CD4-positive, CD25-positive, alpha-beta regulatory T cell (primary cell): ENCODE measurements around the gene PTPRQ. TPM values are rescaled to one million over a fixed set of nuclear protein-coding genes. Genes with fewer than 3 reads are reported as not detected.
"Not testable (repeated sequence)": the region's sequence is repeated elsewhere in the genome, so short reads cannot be mapped to it uniquely, and the experiment has no call there.

ENCODE experiments used
- ATAC-seq, 2 donors: fragments of 150-1000 bp; cut with Tn5 transposase; one replicate each; pipeline ENCODE4 v1.10.0; 2021; ENCODE audit warnings: low read depth in 2 of 2, moderate number of reproducible peaks in 2 of 2, moderate library complexity in 1 of 2
- DNase-seq, 3 donors: peaks; one replicate each; pipeline versions ENCODE4 v3.0.0 to v3.0.0-alpha.2; 2012 to 2022; ENCODE audit warnings: mixed read lengths in 1 of 3
- H3K27ac ChIP-seq: one replicate; pipeline ENCODE4 v1.7.0; 2013; ENCODE audit warnings: mild to moderate bottlenecking, low read length; ENCODE audit not compliant: insufficient read depth, poor library complexity, severe bottlenecking
- H3K27me3 ChIP-seq: one replicate; pipeline ENCODE4 v1.7.0; 2013; ENCODE audit warnings: low read length; ENCODE audit not compliant: control insufficient read depth, insufficient read depth
- H3K36me3 ChIP-seq: one replicate; pipeline ENCODE4 v1.7.0; 2013; ENCODE audit warnings: mild to moderate bottlenecking, low read length, moderate library complexity; ENCODE audit not compliant: control insufficient read depth, insufficient read depth
- H3K4me1 ChIP-seq: 2 replicates; pipeline ENCODE4 v1.7.0; 2013; ENCODE audit warnings: mild to moderate bottlenecking, low read length; ENCODE audit not compliant: insufficient read depth, control insufficient read depth, poor library complexity, severe bottlenecking
- H3K4me3 ChIP-seq: one replicate; pipeline ENCODE4 v1.7.0; 2013; ENCODE audit warnings: low read depth, mild to moderate bottlenecking, low read length, moderate library complexity
- H3K9me3 ChIP-seq, 2 experiments: 1 replicate in 1 of 2; 2 replicates in 1 of 2; pipeline ENCODE4 v1.7.0; 2013; ENCODE audit warnings: low read length in 2 of 2, mild to moderate bottlenecking in 1 of 2, moderate library complexity in 1 of 2; ENCODE audit not compliant: control insufficient read depth in 2 of 2
- H3K27ac Mint-ChIP-seq, 3 donors: one replicate each; pipeline ENCODE4 v1.8.0; 2020 to 2022; ENCODE audit warnings: mild to moderate bottlenecking in 3 of 3, mixed read lengths in 3 of 3, moderate library complexity in 2 of 3
- H3K27me3 Mint-ChIP-seq: one replicate; pipeline ENCODE4 v1.8.0; 2022; ENCODE audit warnings: mild to moderate bottlenecking, mixed read lengths
- H3K36me3 Mint-ChIP-seq: one replicate; pipeline ENCODE4 v1.8.0; 2020; ENCODE audit warnings: mixed read lengths
- H3K4me1 Mint-ChIP-seq, 4 donors: one replicate each; pipeline ENCODE4 v1.8.0; 2020 to 2022; ENCODE audit warnings: mixed read lengths in 4 of 4, mild to moderate bottlenecking in 1 of 4
- H3K4me3 Mint-ChIP-seq, 4 donors: one replicate each; pipeline ENCODE4 v1.8.0; 2020 to 2022; ENCODE audit warnings: mild to moderate bottlenecking in 4 of 4, mixed read lengths in 4 of 4, moderate library complexity in 3 of 4
- H3K9me3 Mint-ChIP-seq, 7 donors: one replicate each; pipeline ENCODE4 v1.8.0; 2020 to 2022; ENCODE audit warnings: mixed read lengths in 7 of 7, mild to moderate bottlenecking in 3 of 7, moderate library complexity in 2 of 7
- polyA plus RNA-seq, 4 donors: library from polyadenylated mRNA; unstranded; fragments of 300-500 nt; fragmentation: Illumina TruSeq; gene quantifications; one replicate each; pipeline ENCODE4 v1.2.3, GENCODE V29; 2021
- total RNA-seq: library from RNA; stranded (reverse); gene quantifications from one replicate; pipeline ENCODE4 v1.2.3, GENCODE V29; 2022

Gene PTPRQ
- total and polyA plus RNA-seq, 5 donors from 2014 or later, result not detected

GRCh38 chr12:80477521-80478145 is 33.6 kb downstream of the PTPRQ start:
- not testable (repeated sequence) for DNase-seq, H3K4me1 Mint-ChIP-seq, H3K27me3 Mint-ChIP-seq, H3K4me1 ChIP-seq, H3K4me3 ChIP-seq, H3K9me3 Mint-ChIP-seq, H3K36me3 ChIP-seq, H3K27me3 ChIP-seq, H3K36me3 Mint-ChIP-seq, H3K27ac Mint-ChIP-seq, H3K4me3 Mint-ChIP-seq, H3K9me3 ChIP-seq, H3K27ac ChIP-seq, ATAC-seq

- Mint-ChIP-seq H3K36me3 (no peaks in the 10 kb centered on the region), H3K27me3 (no peaks in the 10 kb centered on the region)
Observed at GRCh38 chr12:80484746-80485145, 40.7 kb downstream of the PTPRQ start.

GRCh38 chr12:80485222-80485987 is 41.4 kb downstream of the PTPRQ start:
- no peak overlapping the region for H3K27ac Mint-ChIP-seq
- peaks cover 0 to 17% (median 4%) of the 10 kb centered on the region in 7 donors for H3K9me3 Mint-ChIP-seq
- H3K4me1 Mint-ChIP-seq, result no peaks in the 10 kb centered on the region
- no peak for ATAC-seq
- no peak for DNase-seq
- no peaks in the 10 kb centered on the region for H3K36me3 Mint-ChIP-seq
- Histone ChIP-seq H3K4me1 (no peaks in the 10 kb centered on the region), H3K36me3 (no peaks in the 10 kb centered on the region), H3K27ac (no peak overlapping the region), H3K27me3 (no peaks in the 10 kb centered on the region), H3K4me3 (no peak overlapping the region), H3K9me3 (no peaks in the 10 kb centered on the region)
- H3K4me3 Mint-ChIP-seq, result no peak overlapping the region
- no peaks in the 10 kb centered on the region for H3K27me3 Mint-ChIP-seq

More at GRCh38 chr12:80484746-80485145, 40.7 kb downstream of the PTPRQ start:
- ATAC-seq, result no peak
- Histone ChIP-seq H3K4me1 (no peaks in the 10 kb centered on the region), H3K9me3 (no peaks in the 10 kb centered on the region), H3K27me3 (no peaks in the 10 kb centered on the region), H3K36me3 (no peaks in the 10 kb centered on the region), H3K27ac (no peak overlapping the region), H3K4me3 (no peak overlapping the region)
- Mint-ChIP-seq H3K4me3 (no peak overlapping the region), H3K27ac (no peak overlapping the region), H3K9me3 (peaks cover 0 to 17% (median 4%) of the 10 kb centered on the region in 7 donors), H3K4me1 (no peaks in the 10 kb centered on the region)
- DNase-seq, result no peak

- Mint-ChIP-seq H3K9me3 (peaks cover 0 to 14% (median 4%) of the 10 kb centered on the region in 7 donors), H3K4me3 (no peak overlapping the region), H3K27ac (no peak overlapping the region), H3K36me3 (no peaks in the 10 kb centered on the region), H3K4me1 (no peaks in the 10 kb centered on the region), H3K27me3 (no peaks in the 10 kb centered on the region)
- Histone ChIP-seq H3K36me3 (no peaks in the 10 kb centered on the region), H3K4me3 (no peak overlapping the region), H3K9me3 (no peaks in the 10 kb centered on the region), H3K4me1 (no peaks in the 10 kb centered on the region), H3K27ac (no peak overlapping the region), H3K27me3 (no peaks in the 10 kb centered on the region)
- DNase-seq (no peak), ATAC-seq (no peak)
Observed at GRCh38 chr12:80490329-80490728, 46.3 kb downstream of the PTPRQ start.

GRCh38 chr12:80491166-80491565 is 47.1 kb downstream of the PTPRQ start:
- H3K27ac Mint-ChIP-seq, result no peak overlapping the region
- H3K9me3 ChIP-seq, result no peaks in the 10 kb centered on the region
- no peaks in the 10 kb centered on the region for H3K27me3 Mint-ChIP-seq
- H3K4me3 Mint-ChIP-seq, result no peak overlapping the region
- H3K27me3 ChIP-seq, result no peaks in the 10 kb centered on the region
- H3K4me1 ChIP-seq, result no peaks in the 10 kb centered on the region
- H3K9me3 Mint-ChIP-seq, result peaks cover 0 to 11% (median 2%) of the 10 kb centered on the region in 7 donors
- no peaks in the 10 kb centered on the region for H3K4me1 Mint-ChIP-seq
- ATAC-seq (no peak), DNase-seq (no peak)
- no peak overlapping the region for H3K27ac ChIP-seq
- no peaks in the 10 kb centered on the region for H3K36me3 Mint-ChIP-seq
- no peaks in the 10 kb centered on the region for H3K36me3 ChIP-seq
- no peak overlapping the region for H3K4me3 ChIP-seq

- no peaks in the 10 kb centered on the region for H3K9me3 ChIP-seq
- DNase-seq, result no peak
Observed at GRCh38 chr12:80493466-80493865, 49.4 kb downstream of the PTPRQ start.

GRCh38 chr12:80494836-80495235 is 50.8 kb downstream of the PTPRQ start:
- no peaks in the 10 kb centered on the region for H3K4me1 ChIP-seq
- ATAC-seq, result no peak
- H3K27me3 ChIP-seq, result no peaks in the 10 kb centered on the region
- H3K36me3 ChIP-seq, result no peaks in the 10 kb centered on the region
- H3K4me1 Mint-ChIP-seq, result no peaks in the 10 kb centered on the region
- H3K27me3 Mint-ChIP-seq, result no peaks in the 10 kb centered on the region
- H3K27ac Mint-ChIP-seq, result no peak overlapping the region
- H3K36me3 Mint-ChIP-seq, result no peaks in the 10 kb centered on the region
- H3K9me3 Mint-ChIP-seq, result peaks cover 0 to 7% (median 3%) of the 10 kb centered on the region in 7 donors
- no peaks in the 10 kb centered on the region for H3K9me3 ChIP-seq
- no peak overlapping the region for H3K27ac ChIP-seq
- no peak for DNase-seq
- H3K4me3 Mint-ChIP-seq, result no peak overlapping the region
- H3K4me3 ChIP-seq, result no peak overlapping the region

More at GRCh38 chr12:80493466-80493865, 49.4 kb downstream of the PTPRQ start:
- no peaks in the 10 kb centered on the region for H3K27me3 ChIP-seq
- Mint-ChIP-seq H3K27me3 (no peaks in the 10 kb centered on the region), H3K27ac (no peak overlapping the region), H3K4me3 (no peak overlapping the region), H3K9me3 (peaks cover 0 to 7% (median 3%) of the 10 kb centered on the region in 7 donors), H3K4me1 (no peaks in the 10 kb centered on the region), H3K36me3 (no peaks in the 10 kb centered on the region)
- no peak overlapping the region for H3K27ac ChIP-seq
- H3K36me3 ChIP-seq, result no peaks in the 10 kb centered on the region
- no peak overlapping the region for H3K4me3 ChIP-seq
- no peaks in the 10 kb centered on the region for H3K4me1 ChIP-seq
- ATAC-seq, result no peak
